ENCODE results near the gene WDR35. TPM values are rescaled to one million over a fixed set of nuclear protein-coding genes. Genes with fewer than 3 reads are reported as not detected.

WDR35 gene
- total RNA-seq, 1 experiment from 2014 or later, result 16.7 TPM

DNA sequence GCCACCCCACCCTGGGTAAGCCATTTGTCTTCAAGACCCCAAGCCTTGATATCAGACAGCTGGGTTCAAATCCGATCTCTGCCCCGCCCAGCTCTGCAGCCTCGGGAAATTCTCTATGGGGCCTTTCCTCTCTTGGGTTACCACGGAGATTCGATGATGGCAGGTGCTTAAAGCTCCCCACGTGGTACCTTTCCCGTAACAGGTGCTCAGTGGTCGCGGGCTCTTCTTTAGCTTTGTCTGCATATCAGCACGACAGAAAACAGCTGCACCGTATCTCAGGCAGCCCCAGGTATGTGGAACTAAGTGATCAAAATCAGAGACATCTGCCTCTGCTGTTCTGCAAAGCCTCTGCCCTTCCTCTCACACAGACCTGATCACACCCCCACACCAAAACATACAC, 125.5 kb downstream of the WDR35 start:
- Mint-ChIP-seq H3K4me1 (peaks cover 7 to 15% of the 10 kb centered on the region in 2 experiments), H3K36me3 (ENCODE audit: insufficient read depth in 1 of 3, low read depth in 3 of 3) (no peaks in the 10 kb centered on the region; a peak in 1 of 7 replicates), H3K27ac (no peak overlapping the region), H3K9me3 (no peaks in the 10 kb centered on the region), H3K27me3 (ENCODE audit: low read depth) (peaks cover 43% of the 10 kb centered on the region), H3K4me3 (no peak overlapping the region)
- no peak for DNase-seq
- H2BK12ac ChIP-seq (ENCODE audit: insufficient read length, low read depth, low read length), result no peak overlapping the region
- H3K27me3 ChIP-seq (ENCODE audit: insufficient read depth, low read length), result peaks cover 5% of the 10 kb centered on the region; the same call in 1 of the 2 replicates
- no peak overlapping the region for H3K23ac ChIP-seq (ENCODE audit: insufficient read length, low read depth, low read length)
- no peak overlapping the region for H3K18ac ChIP-seq (ENCODE audit: insufficient read length, low read depth, low read length)
- peaks cover 8% of the 10 kb centered on the region for H3K23me2 ChIP-seq (ENCODE audit: insufficient read length, low read depth, low read length, poor library complexity, severe bottlenecking)
- H3T11ph ChIP-seq (ENCODE audit: low read length), result no peak overlapping the region
- H3K56ac ChIP-seq (ENCODE audit: insufficient read length, low read depth, low read length), result no peak overlapping the region
- H3K79me2 ChIP-seq (ENCODE audit: insufficient read depth, low read length), result no peaks in the 10 kb centered on the region
- H2AK5ac ChIP-seq (ENCODE audit: insufficient read length, low read length), result no peak overlapping the region
- no peak overlapping the region for H2BK120ac ChIP-seq (ENCODE audit: low read depth, low read length, poor library complexity, severe bottlenecking)
- H2BK5ac ChIP-seq (ENCODE audit: insufficient read length, low read length), result no peak overlapping the region
- no peak overlapping the region for H3K9ac ChIP-seq (ENCODE audit: extremely low read depth, insufficient read length, low read length)
- H4K91ac ChIP-seq (ENCODE audit: insufficient read length, low read depth, low read length), result no peak overlapping the region
- H4K8ac ChIP-seq (replicated peaks; ENCODE audit: insufficient read length, low read depth, low read length), result no peak overlapping the region
- no peak overlapping the region for H3K14ac ChIP-seq (ENCODE audit: insufficient read depth, low read length)
- H3K4me1 ChIP-seq (ENCODE audit: insufficient read depth, low read length), result no peaks in the 10 kb centered on the region
- no peak overlapping the region for H2BK20ac ChIP-seq (ENCODE audit: low read depth, low read length, poor library complexity, severe bottlenecking)
- H3K9me3 ChIP-seq (ENCODE audit: control insufficient read depth, low read depth, low read length), result no peaks in the 10 kb centered on the region
- no peaks in the 10 kb centered on the region for H3K79me1 ChIP-seq (ENCODE audit: insufficient read depth, low read depth, low read length, poor library complexity, severe bottlenecking)
- no peaks in the 10 kb centered on the region for H4K20me1 ChIP-seq (ENCODE audit: control insufficient read depth, insufficient read depth, insufficient read length)
- no peak overlapping the region for H3K4ac ChIP-seq (ENCODE audit: low read depth, low read length)
- no CpG with 5 or more reads among the region's 11 CpGs for WGBS (ENCODE audit: extremely low coverage, insufficient read length, low lambda C conversion rate)
- TF ChIP-seq CTCF (conservative IDR thresholded peaks at IDR 0.05), result no peak
- H2AFZ ChIP-seq (ENCODE audit: low read length), result no peak overlapping the region
- H4K5ac ChIP-seq (ENCODE audit: insufficient read length, low read depth, low read length), result no peak overlapping the region
- H2BK15ac ChIP-seq (ENCODE audit: low read depth, low read length), result no peak overlapping the region
- no peak overlapping the region for H3K4me2 ChIP-seq (ENCODE audit: insufficient read depth, insufficient read length, low read length)
- no peak overlapping the region for H3K27ac ChIP-seq (ENCODE audit: insufficient read length, low read depth, low read length)

All from H9 (cell line).